Ovary (tissue), 3 donors: ENCODE data around the gene CUEDC2.

Experiments used
- EP300 ChIP-seq: sonication (generic); formaldehyde crosslinking; IDR thresholded peaks from one replicate; pipeline ENCODE4 v1.6.1; 2017; ENCODE audit warnings: antibody characterized with exemption
- POLR2A ChIP-seq: fragments of 450-650 bp; IDR thresholded peaks from one replicate; pipeline ENCODE4 v1.6.1; 2017; ENCODE audit warnings: antibody characterized with exemption, mild to moderate bottlenecking, moderate library complexity
- TF ChIP-seq, protein P1 (sequence below), 3 donors: fragments of 450-650 bp in 2 of 3; fragments of 200-600 bp in 1 of 3; IDR thresholded peaks; one replicate each; pipeline versions ENCODE4 v1.5.1 to v1.8.0; 2016 to 2022; ENCODE audit warnings: antibody characterized with exemption in 3 of 3, mild to moderate bottlenecking in 1 of 3
- donor health status: DM: no; HTN: no; CAD: no.

DNA sequence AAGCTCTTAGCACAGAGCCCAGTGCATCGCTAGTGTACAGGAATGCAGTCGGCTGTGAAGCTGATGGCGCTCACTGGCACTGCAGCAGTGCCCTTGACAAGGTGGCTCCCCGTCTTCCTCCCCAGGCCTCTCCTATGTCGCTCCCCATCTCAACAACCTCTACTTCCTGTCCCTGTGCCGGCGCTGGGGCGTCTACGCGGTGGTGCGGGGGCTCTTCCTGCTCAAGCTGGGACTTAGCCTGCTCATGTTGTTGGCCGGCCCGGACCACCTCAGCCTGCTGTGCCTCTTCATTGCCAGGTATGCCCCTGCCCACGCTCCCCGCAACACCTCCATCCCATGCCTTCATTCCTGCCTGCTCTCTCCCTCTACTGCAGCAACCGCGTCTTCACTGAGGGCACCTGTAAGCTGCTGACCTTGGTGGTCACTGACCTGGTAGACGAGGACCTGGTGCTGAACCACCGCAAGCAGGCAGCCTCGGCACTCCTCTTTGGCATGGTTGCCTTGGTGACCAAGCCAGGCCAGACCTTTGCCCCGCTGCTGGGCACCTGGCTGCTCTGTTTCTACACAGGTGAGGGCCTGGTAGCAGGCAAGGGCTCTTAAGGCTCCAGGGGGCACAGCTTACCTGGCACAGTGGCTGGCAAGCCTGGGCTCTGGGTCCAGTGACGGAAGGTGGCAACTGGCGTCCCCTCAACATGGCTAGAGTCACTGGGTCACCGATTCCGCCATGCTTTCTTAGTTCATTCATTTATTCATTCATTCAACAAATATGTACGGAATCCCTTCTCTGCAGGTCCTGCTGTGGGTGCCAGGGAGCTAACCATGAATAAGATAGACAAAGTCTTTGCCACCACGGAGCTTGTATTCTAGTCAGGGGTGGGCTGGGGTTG, 41.3 kb upstream of the CUEDC2 start:
- TF ChIP-seq, protein P1, sequence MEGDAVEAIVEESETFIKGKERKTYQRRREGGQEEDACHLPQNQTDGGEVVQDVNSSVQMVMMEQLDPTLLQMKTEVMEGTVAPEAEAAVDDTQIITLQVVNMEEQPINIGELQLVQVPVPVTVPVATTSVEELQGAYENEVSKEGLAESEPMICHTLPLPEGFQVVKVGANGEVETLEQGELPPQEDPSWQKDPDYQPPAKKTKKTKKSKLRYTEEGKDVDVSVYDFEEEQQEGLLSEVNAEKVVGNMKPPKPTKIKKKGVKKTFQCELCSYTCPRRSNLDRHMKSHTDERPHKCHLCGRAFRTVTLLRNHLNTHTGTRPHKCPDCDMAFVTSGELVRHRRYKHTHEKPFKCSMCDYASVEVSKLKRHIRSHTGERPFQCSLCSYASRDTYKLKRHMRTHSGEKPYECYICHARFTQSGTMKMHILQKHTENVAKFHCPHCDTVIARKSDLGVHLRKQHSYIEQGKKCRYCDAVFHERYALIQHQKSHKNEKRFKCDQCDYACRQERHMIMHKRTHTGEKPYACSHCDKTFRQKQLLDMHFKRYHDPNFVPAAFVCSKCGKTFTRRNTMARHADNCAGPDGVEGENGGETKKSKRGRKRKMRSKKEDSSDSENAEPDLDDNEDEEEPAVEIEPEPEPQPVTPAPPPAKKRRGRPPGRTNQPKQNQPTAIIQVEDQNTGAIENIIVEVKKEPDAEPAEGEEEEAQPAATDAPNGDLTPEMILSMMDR (IDR thresholded peaks at IDR 0.05) = no peak
- TF ChIP-seq EP300 (no peak), POLR2A (no peak)
